Glomerular endothelial cell (primary cell): ENCODE measurements around the gene MICALL1. TPM values are rescaled to one million over a fixed set of nuclear protein-coding genes. Genes with fewer than 3 reads are reported as not detected.

Source experiments
- DNase-seq: peaks from one replicate; pipeline ENCODE4 v3.0.0-alpha.2; 2011; ENCODE audit warnings: low read depth, low spot score; ENCODE audit errors: extremely low read depth
- total RNA-seq: library from RNA; depleted of rRNA; stranded (reverse); fragments of >200 nt; gene quantifications from 2 replicates; pipeline ENCODE4 v1.2.3, GENCODE V29; 2015

MICALL1 gene
- total RNA-seq, 1 donor from 2014 or later, result 133 TPM

DNA sequence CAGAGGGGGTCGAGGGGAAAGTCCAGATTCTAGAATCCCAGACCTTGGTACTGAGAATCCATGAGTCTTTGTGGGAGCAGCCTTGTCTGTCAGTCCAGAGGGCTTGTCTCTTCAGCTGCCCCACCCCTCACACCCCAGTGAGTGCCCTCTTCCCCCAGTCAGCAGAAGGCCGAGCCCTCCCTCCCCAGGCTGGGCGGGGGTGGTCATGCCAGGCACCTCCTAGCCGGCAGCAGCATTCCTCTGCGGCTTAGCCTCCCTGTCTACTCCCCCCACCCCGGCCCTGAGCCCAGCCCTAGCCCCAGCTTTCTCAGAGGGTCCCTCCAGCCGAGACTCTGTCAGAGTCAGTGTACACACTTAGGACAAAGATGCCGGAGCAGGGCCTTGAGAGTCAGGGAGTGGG, 73.7 kb downstream of the MICALL1 start:
- DNase-seq, result no peak

DNA sequence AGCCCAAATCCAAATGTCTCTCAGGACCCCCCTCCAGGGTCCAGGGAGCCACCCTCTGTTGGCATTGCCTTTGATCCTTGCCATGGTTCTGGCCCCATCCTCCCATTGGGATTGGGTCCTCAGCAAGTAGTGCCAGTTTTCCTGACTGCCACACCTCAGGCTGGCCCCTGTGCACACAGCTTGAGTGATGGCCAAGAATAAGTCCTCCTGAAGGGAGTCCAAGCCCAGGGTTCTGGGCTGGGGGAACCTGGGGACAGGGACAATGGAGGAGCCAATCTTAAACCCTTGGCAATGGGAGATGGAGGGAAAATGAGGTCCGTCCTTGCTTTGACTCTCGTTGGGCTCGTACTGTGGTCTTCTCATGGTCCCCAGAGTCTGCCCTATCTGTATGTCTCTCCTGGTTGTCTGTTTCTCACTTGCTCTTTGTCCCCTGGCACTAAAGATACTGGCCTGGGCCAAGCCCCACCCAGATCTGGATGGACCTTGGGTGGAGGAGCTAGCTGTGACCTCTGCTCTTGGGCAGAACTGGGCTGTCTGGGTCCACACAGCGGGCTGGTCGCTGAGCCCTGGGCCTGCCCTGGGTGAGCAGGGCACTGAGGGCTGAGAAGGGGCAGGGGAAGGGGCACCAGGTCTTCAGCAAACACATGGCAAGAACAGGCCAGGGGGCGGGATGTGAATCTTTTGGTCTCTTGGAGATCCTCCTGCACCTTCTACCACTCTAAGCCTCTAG, 75.3 kb downstream of the MICALL1 start:
- no peak for DNase-seq

DNA sequence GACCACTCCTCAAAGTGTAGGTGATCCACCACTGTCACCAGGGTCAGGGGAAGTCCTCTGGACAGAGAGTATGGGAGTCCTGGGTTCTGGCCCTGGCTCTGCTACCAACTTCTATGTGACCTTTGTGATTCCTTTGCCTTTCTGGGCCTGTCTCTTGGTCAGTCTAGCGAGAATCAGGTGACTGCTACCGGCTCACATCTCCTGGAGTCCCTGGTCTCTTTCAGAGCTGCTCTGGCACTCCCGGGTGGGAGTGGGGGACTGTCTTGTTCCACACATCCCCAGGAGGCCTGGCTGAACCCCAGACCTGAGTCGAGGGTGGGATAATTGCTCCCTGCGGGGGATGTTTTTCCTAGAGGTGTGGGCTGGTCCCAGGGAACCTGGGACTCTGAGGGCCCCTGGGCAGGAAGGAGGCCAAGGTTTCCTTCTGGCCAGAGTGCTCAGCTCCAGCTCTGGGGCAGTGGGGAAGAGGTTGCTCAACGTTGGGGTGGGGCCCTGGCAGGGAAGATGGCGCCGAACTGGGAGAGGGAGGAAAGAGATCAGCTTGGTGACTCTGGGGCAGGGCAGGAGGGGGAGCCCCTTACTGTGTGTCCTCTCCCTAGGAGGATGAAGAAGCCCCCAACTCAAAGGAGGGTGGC, 76.2 kb downstream of the MICALL1 start:
- DNase-seq, result no peak

DNA sequence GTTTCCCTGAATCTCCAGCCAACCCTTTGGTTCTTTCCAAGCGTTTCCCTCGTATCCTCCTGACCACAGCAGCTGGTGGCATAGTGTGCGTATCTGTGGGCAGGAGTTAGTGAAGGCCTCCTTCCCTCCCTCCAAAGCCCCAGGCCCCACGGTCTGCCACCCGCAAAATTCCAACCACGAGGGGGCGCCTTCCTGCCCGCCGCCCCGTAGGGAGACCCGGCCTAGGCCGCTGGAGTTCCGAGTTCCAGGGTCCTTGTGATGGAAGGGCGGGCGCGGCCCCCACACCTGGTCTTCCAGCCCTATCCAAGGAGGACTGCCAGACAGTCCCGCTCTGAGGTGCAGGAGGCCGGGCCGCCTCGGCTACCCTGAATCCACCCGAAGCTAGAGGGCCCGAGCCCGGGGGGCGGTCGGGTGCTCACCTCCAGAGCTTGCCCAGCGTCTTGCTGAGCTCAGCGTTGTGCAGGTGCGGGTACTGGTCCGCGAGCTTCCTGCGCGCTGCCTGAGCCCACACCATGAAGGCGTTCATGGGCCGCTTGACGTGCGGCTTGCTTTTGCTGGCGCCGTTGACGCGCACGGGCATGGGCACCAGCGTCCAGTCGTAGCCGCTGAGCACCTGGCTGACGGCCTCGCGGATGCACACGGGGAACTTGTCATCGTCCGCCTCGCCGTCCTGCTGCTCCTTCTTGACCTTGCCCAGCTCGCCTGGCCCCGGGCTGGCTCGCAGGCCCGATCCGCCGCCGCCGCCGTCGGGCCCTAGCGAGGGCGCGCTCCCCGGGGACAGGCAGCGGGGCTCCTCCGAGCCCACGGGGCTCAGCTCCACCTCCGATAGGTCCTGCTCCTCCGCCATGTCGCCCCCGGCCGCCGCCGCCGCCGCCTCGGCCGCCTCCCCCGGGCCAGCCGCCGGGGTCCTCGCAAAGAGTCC, 77.1 kb downstream of the MICALL1 start:
- no peak for DNase-seq

DNA sequence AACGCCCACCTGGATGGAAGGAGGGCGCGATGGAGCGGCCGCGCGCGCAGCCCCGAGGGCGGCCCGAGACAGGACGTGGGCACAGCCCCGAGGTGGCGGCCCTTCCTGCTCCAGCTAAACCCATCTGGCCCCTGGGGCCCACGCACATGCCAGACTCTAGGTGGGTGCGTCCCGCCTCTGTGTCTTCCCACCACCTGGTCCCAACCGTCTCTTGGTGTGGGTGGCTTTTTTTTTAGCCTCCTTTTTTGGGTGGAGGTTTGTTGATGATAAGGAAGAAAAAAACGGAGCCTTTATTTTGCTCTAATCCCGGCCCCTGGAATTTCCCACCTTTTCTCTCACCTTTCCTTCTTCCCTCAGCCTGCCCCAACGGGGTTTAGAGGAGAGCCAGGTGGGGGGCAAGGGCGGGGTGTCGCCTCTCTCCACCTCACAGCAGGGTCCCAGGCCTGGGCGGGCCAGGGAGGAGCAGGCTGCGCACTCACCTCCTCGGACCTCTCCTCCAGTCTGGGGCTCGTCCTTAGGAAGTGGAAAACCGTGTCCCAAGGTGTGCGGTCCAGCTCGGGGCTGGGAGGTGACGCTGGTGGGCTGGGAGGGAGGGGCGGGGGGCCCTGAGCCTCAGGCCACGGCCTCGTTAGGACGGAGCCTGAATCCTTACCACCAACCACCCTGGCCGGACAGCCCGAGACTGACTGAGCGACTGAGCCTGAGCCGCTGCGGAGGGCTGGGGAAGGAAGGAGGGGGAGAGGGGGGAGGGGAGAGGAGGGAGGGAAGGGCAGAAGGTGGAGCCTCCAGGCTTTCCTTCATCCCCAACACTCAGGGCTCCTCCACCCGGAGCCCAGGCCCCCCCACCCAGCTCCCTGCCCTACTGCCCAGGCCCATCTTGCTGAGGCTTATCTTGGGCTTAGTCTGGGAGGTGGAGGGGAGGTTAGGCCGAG, 78.0 kb downstream of the MICALL1 start, which contains the start of gene SOX10:
SOX10 (minus strand) TSS at position 696 of the 932 bp plus-strand sequence. CDS start 771 bp downstream, outside the sequence.
- no peak for DNase-seq

DNA sequence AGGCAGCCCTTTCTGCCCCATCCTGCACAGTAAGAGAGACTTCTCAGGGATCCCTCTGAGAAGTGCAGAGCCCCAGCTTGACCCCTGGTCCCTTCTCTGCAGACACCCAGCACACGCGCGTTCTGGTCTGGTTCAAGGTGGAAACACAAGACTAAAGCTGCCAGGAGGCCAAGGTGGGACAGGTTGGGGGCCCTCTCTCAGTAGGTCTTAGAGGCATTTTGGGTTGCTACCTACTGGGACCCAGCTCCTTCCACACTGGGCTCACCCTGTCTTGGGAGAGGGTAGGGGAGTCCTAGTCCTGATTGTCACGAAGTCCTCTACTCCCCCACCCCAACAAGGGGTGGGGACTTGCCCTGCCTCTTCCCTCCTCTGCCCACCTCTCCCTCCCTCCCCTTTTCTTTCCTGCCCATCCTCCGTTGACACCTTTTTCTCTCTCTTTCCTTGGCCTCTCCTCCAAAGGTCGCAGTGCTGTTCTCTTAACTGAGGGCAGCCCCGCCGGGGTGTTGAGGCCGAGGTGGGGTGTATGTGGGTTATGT, 79.0 kb downstream of the MICALL1 start:
- no peak for DNase-seq

DNA sequence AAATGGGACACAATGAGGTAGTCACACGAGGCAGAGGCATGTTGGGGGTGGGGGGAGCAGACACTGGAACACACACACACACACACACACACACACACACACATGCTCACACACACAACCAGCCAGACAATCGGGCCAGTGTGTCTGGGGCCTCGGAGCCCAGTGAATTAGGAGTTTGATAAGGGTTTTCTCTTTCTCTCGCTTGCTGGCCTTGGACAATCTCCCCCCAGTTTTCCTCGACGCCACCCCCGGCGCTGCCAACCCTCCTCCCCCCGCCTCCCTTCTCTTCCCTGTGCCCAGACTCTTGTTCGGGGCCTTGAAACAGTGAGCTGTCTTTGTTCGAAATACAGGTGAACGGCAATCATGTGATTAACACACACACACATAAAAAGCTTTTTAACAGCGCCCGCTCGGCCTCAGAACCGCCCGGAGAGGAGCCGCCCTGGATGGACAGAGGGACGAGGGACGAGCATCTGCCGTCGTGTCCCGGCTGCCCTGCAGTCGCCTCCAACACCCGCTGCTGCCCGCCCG, 79.7 kb downstream of the MICALL1 start:
- no peak for DNase-seq

DNA sequence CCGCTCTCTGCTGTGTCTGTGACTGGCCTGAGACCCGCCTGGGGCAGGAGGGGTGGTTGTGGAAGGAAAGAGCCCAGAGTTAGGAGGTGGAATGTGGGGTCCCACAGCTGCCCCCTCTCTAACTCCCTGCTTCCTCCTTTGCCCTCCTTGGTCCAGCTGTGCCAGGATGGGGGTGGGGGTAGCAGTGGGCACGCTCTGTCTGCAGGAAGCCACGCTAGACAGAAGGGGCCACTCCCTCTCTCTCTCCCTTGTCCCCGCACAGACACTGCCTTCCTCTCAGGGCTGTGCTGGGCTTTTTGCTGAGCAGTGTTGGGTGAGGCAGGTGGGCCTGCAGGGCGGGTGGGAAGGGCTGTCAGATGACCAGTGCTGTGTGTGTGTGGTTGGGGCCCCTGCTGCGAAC, 80.3 kb downstream of the MICALL1 start:
- no peak for DNase-seq

DNA sequence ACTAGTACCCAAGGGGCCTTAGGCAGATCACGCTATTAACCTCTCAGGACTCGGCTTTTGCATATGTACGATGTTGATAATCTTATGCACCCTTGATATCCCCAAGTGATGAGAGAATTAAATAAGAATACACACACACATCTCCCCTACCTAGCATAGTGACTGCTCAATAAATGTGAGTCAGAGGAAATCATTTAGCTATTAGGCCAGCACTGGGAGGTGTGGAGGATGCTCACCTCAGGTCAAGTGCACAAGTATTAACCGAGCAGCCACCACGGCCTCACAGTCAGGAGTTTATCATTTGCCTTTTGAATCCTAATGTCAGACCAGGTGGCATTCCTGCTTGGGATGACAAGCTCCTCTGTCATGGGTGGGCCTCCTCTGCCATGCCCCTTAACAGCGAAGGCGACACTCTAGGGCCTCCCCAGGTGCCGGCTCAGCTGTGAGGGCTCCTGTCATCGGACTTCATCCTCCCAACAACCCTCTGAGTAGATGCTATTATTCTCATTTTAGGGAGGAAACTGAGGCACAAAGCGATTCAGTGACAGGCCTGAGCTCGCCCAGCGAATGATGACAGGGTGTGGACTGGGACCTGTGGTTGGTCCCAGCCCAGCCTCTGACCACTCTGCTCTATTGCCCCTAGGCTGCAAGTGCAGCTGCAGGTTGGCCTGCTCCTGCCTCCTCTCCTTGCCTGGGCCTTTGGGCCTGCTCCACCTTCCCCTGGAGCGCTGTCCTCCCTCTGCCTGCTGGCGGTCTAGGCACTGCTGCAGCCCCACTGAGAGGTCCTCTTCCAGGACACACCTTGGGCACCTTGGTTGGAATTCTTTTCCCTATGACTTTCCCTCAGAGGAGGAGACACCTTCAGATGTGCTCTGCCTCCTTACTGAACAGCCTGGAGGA, 83.3 kb downstream of the MICALL1 start:
- no peak for DNase-seq

DNA sequence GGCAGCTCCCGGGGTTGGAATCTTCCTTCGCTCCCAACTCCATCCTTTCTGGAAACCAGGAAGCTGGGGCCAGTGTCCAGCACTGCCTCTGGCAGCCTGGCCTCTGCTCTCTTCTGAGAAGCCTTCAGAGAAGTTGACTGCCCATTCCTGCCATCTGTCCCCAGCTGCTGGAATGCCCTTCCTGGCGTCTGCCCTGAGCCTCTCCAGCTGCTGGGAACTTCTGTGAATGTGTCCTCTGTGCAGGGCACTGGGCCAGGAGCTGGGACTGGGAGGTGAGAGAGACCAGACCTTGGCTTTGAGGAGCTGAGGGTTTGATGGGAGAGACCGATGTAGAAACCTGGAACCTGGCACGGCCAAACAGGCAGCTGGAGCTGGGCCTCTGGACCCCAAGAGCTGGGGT, 84.2 kb downstream of the MICALL1 start:
- no peak for DNase-seq

DNA sequence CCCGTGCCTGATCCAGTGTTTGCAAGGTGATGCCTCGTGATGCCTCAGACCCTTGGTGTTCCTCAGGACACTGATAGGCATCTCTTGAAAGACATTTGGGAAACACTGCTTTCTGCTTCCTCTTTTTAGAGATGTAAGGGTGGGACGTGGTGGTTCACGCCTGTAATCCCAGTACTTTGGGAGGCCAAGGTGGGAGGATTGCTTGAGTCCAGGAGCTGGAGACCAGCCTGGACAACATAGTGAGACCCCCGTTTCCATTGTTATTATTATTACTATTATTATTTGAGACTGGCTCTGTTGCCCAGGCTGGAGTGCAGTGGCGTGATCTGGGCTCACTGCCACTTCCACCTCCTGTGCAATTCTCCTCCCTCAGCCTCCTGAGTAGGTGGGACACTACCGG, 84.8 kb downstream of the MICALL1 start:
- no peak for DNase-seq

DNA sequence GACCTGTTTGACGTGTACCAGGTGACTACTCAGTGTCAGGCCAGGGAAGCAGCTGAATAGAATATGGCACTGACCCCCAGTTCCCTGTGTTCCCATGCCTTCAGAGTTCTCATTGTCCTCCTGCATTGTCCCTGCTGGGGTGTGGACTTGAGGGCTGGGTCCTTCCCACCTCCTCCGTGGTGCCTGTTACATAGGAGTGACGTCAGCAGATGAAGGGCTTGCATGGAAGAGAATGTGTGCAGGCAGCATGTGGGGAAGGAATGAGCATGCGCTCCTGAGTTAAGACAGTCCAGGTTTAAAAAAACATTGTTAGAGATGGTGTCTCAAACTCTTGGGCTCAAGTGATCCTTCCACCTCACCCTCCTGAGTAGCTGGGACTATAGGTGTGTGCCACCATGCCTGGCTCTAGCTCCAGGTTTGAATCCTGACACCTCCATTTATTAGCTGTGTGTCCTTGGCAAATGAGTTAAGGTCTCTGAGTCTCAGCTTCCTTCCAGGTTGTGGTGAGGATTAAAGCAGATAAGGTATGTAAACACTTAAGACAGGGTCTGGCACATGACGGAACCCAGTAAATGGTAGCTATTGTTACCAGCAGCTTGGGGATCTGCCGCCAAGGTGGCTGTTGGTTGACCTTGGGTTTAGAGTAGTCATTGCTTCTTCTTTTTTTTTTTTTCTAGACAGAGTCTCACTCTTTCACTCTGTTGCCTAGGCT, 85.8 kb downstream of the MICALL1 start:
- no peak for DNase-seq

Other genes with a start within 250 kb of the MICALL1 start
- gene PDXP, start 247.6 kb upstream of the MICALL1 start, total RNA-seq, result 15.5 and 19.7 TPM in 2 replicates
- gene LGALS1, start 230.7 kb upstream of the MICALL1 start, total RNA-seq, result 4,843 and 7,713 TPM in 2 replicates
- gene NOL12, start 220.0 kb upstream of the MICALL1 start, total RNA-seq, result 20.9 and 25.8 TPM in 2 replicates
- 128 and 133 TPM in 2 replicates for gene TRIOBP, start 209.2 kb upstream of the MICALL1 start, total RNA-seq
- gene GCAT, start 98.4 kb upstream of the MICALL1 start, total RNA-seq, result 13.0 and 32.9 TPM in 2 replicates
- gene GALR3, start 82.9 kb upstream of the MICALL1 start, total RNA-seq, result not detected in 2 replicates
- gene ANKRD54, start 62.0 kb upstream of the MICALL1 start, total RNA-seq, result 34.9 and 55.2 TPM in 2 replicates
- 254 and 368 TPM in 2 replicates for gene EIF3L, start 56.9 kb upstream of the MICALL1 start, total RNA-seq
- gene C22orf23, start 47.3 kb downstream of the MICALL1 start, total RNA-seq, result 0.41 TPM in 1 of 2 replicates, not detected in the other
- gene POLR2F, start 47.4 kb downstream of the MICALL1 start, total RNA-seq, result 93.6 and 115 TPM in 2 replicates
- not detected in 2 replicates for gene SOX10, start 78.3 kb downstream of the MICALL1 start, total RNA-seq
- gene PICK1, start 151.1 kb downstream of the MICALL1 start, total RNA-seq, result 8.9 and 12.8 TPM in 2 replicates
- not detected in 2 replicates for gene SLC16A8, start 177.9 kb downstream of the MICALL1 start, total RNA-seq
- gene BAIAP2L2, start 204.4 kb downstream of the MICALL1 start, total RNA-seq, result 0.24 and 0.93 TPM in 2 replicates